GM10266 (cell line): ENCODE measurements around the gene INS.
A peak's percentile ranks its signal among the peaks of the same experiment; 100 is the strongest.

ENCODE experiments used
- DNase-seq: peaks from one replicate; pipeline ENCODE4 v3.0.0; 2012; ENCODE audit errors: extremely low spot score
- TF ChIP-seq, protein P1 (sequence below): IDR thresholded peaks from 2 replicates; pipeline ENCODE4 v1.5.1; 2012; ENCODE audit warnings: mild to moderate bottlenecking, low read depth; ENCODE audit not compliant: control insufficient read depth, insufficient read depth; ENCODE audit errors: missing control alignments

Gene INS

GRCh38 chr11:2168286-2169004, 7.4 kb upstream of the INS start:
- no peak for DNase-seq
- TF ChIP-seq, protein P1, sequence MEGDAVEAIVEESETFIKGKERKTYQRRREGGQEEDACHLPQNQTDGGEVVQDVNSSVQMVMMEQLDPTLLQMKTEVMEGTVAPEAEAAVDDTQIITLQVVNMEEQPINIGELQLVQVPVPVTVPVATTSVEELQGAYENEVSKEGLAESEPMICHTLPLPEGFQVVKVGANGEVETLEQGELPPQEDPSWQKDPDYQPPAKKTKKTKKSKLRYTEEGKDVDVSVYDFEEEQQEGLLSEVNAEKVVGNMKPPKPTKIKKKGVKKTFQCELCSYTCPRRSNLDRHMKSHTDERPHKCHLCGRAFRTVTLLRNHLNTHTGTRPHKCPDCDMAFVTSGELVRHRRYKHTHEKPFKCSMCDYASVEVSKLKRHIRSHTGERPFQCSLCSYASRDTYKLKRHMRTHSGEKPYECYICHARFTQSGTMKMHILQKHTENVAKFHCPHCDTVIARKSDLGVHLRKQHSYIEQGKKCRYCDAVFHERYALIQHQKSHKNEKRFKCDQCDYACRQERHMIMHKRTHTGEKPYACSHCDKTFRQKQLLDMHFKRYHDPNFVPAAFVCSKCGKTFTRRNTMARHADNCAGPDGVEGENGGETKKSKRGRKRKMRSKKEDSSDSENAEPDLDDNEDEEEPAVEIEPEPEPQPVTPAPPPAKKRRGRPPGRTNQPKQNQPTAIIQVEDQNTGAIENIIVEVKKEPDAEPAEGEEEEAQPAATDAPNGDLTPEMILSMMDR, result no peak

DNA sequence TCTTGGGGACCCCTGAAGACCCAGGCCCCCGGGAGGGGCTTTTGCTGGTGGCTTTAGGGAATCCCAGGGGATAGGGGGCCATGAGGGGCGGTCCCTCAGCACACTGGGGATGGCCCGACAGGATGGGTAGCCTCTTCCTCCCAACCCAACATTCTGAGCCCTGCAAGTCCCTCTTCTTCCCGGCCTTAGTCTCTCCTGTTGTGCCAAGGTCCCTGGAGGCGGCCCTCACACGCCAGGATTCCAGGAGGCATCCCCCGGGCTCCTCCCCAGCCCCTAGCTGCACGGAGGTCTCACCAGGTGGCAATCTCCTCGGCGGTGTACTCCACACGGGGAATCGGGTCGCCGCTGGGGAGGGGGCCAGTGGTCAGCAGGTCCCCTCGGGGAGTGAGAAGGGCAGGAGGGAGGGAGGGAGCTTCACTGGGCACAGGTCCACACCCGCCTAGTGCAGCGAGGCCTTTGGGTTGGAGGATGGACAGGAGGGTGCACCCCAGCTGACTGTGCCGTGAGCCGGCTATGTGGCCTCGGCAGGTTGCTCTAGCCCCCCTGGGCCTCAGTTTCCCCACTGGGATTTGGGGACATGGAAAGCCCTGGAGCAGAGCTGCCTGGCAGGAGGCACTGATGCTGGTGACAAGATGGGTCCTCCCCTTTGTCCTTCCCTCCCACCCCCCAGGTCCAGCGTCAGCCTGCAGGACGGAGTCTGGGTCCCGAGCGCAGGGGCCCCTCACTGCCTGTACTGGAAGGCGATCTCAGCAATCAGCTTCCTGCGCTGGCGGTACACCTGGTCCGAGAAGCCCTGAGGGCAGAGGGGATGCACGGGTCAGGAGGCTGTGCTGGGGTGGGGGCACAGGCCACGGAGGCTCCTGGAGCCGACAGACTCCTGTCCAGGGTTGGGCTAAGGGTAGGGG, 6.4 kb upstream of the INS start:
- TF ChIP-seq, protein P1, result no peak
- no peak for DNase-seq

DNA sequence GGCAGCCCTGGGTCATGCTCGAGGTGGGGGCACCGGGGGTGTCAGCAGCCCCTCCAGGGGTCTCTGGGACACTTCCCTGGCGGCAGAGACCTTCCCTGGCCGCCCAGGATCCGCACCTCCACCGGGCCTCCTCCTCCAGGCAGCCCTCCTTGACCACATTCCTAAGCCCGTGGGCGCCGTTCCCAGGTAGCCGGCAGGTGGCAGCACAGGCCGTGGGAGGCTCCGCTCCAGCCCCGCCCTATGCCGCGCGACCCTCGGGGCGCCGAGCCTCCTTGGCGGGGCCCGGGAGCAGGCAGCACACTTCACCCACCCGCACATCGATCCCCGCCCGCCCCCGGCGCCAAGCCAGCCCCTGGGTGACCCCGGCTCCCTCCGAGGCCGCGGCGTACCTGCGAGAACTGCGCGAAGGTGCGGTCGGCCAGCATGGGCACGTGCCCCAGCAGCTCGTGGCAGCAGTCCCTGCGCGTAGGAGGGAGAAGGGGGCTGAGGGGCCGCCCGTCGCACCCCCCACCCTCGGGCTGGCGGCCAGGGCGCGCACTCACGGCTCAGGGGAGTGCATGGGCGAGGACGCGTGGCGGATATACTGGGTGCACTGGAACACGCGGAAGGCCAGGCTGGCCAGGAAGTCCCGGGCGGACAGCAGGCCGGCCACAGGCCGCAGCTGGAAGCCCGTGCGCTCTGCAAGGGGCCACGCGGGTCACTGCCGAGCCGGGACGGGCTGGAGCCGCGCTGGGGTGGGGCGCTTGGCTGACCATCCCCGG, 5.3 kb upstream of the INS start:
- TF ChIP-seq, protein P1, result peak; percentile 50
- DNase-seq, result peak; percentile 76

GRCh38 chr11:2165571-2165970, 4.6 kb upstream of the INS start:
- DNase-seq, result no peak
- TF ChIP-seq, protein P1, result no peak

DNA sequence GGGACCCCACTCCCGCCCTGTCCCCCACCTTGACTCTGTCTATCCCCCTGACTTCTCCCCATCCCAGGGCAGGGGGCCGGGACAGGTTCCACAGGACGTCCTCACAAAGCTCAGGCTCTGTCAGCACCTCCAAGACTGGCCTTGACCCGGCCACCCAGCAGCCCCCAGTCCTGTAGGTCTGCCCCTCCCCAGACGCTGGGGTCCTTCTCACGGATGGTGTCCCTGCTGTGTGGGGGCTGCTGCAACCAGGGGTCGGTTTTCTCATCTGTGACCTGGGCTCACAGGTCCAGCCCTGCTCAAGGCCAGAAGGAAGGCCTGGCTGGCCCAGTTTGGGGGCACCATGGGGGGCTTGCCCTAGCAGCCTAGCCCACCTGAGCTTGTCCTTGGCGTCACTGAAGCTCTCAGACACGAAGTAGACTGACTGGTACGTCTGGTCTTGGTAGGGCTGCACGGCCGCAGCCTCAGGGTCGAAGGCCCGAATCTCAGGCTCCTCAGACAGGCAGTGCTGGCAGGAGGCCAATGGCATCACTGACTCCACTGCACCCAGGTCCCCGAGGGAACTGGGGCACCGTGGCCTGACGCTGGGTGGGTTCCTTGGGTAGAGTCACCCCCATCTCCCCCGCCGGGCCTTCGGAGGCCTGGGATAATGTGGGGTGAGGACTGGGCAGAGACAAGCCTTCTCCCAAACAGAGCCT, 4.0 kb upstream of the INS start:
- TF ChIP-seq, protein P1, result no peak
- DNase-seq, result no peak

- TF ChIP-seq, protein P1, result no peak
- DNase-seq, result no peak
These were observed 3.1 kb upstream of the INS start for GRCh38 chr11:2164081-2164480.
